IPS-11a (cell line): ENCODE measurements around the gene ARHGAP21.
"Not testable (repeated sequence)": the region's sequence is repeated elsewhere in the genome, so short reads cannot be mapped to it uniquely, and the experiment has no call there.

Experiments used
- H3K4me3 ChIP-seq: one replicate; pipeline ENCODE4 v1.5.1; 2013; ENCODE audit warnings: low read depth, low read length, control low read depth

ARHGAP21 gene

DNA sequence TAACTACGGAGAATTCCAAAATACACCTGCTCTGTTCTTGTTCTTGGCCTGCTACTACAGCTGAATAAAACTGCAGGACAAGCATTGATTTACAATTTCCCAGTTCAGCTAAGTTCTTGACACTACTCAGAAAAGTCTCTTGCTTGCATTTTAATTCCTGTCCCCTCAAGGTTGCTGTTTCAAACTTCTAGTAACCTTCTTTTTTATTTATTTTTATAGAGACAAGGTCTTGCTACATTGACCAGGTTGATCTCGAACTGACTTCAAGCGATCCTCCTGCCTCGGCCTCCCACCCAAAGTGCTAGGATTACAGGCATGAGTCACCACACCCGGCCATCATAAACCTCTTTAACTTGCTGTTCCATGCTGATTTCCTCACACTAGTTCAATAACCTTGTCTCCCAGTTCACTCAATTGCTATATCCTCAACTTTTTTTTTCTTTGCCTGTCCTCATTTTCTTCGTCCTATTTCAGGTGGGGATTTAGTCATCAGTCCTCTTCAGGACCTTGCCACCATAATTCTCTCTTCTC is 79.9 kb downstream of the ARHGAP21 start:
- no peak overlapping the region for H3K4me3 ChIP-seq

DNA sequence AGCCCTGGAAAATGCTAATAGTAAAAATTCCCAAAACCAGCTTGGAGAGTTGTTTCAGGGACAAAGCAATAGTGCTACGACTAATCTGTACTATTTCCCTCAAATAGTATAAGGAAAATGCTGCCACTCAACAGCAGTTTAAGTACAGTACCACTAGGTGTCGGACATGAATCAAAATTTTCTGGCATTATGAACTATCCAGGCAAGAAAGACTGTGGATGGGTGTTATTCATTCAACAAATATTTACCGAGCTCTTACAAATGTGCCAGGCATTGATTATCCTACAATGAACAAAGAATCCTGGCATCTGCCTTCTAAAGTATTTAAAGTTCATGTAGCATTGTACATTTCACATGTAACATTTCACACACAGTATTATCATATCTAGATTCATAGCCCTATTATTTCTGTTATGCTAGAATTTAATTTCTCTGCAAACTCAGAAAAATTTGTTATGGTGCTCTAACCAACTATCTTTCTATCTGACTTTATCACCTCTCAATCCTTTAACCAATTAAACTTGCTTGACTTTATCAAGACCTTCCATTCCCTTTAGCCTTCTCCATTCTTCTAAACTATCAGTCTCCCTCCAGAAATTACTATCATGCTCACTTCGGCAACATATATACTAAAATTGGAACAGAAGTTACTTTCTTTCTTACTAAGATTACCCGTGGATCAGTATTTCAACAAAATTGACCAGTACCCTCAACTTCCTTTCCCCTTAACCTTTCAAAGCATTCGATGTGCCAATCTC is 80.6 kb downstream of the ARHGAP21 start:
- no peak overlapping the region for H3K4me3 ChIP-seq

DNA sequence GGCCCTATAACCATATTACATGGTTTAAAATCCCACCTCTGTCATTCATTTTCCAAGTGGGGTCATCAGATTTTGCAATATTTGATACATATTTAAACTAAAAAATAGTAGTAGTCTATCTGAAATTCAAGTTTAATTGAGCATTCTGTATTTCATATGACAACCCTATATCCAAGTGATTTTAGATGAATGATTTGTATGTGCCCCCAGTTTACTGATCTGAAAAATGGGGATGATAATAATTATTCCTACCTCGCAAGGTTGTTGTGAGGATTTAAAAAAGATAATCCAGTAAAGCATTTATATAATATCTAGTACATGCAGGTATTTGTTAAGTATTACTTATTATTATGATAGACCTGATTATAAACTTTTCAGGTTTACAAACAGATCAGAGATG is 84.6 kb downstream of the ARHGAP21 start:
- H3K4me3 ChIP-seq, result no peak overlapping the region

DNA sequence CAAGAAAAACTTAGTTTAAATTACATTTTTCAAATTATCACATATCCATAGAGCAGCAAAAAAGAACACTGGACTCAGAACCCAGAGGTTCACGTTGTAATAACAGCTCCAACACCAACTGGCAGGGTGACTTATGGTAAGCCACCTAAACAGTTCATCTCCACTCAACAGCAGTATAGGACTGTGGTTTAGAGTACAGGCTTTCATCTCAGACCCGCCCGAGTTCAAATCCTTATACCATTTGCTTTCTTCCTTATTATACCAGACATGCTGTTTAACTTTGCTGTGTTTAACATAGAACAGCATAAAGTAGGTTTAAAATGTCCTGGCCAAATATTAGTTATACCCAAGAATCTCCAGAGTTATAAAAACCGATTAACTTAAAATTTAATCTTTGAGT is 97.9 kb downstream of the ARHGAP21 start:
- no peak overlapping the region for H3K4me3 ChIP-seq

GRCh38 chr10:24623383-24623782 is 100.3 kb downstream of the ARHGAP21 start:
- no peak overlapping the region for H3K4me3 ChIP-seq

DNA sequence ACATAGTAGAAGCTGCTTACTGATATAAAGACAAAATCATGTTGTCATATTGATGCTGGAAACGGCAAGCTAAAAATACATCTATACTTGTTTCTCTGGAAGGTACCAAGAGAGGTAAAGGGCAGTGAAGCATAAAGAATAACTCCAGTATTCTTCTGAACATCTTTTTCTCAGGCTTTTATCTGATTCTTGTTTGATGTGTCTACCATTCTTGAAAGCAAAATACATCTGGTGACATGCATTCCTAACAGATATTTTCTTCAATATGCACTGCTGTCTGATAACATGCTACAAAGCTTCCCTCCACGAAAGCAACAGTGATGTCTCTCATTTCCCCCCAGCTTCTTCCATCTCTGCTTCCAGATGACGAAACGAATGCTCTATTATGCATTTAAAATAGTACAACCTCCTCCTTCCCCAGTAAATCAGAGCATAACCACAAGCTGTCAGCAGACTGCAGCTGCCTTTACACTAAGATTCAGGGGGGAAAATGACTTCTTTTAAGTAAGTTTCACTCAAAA is 100.8 kb downstream of the ARHGAP21 start:
- H3K4me3 ChIP-seq, result no peak overlapping the region

GRCh38 chr10:24621035-24621795 is 102.5 kb downstream of the ARHGAP21 start:
- H3K4me3 ChIP-seq, result not testable (repeated sequence)

GRCh38 chr10:24619994-24620310 is 103.7 kb downstream of the ARHGAP21 start:
- not testable (repeated sequence) for H3K4me3 ChIP-seq

DNA sequence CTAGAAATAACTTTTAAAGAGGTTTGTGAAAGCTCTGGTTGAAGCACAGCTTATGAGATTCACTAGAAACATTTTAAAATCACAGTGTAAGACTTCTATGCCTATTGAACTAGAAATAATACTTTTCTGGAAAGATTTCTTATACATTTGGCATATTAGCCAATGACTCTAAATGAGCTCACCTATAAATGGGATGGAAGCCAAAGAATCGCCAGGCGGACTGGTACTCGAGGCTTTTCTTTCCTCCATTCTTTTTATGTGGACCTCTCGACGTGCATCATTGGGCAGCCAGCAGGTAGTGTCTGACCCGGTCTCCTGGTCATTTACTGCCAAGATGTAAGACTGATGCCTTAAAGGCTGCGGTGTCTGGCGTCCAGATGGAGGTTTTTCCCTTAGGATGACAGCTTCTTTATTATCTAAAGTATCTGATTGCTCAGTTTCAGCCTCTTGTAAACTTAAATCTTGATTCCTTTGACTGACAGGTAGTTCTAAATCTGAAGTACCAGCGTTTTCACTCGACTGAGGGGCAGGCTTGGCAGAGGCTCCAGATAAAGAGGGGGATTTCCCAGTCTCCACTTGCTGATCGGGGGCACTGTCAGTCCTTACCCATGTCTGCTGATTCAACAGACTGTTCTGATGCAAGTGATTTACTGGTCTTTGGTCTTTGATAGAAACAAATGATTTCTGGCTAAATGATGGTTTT is 104.2 kb downstream of the ARHGAP21 start:
- H3K4me3 ChIP-seq, result not testable (repeated sequence)

DNA sequence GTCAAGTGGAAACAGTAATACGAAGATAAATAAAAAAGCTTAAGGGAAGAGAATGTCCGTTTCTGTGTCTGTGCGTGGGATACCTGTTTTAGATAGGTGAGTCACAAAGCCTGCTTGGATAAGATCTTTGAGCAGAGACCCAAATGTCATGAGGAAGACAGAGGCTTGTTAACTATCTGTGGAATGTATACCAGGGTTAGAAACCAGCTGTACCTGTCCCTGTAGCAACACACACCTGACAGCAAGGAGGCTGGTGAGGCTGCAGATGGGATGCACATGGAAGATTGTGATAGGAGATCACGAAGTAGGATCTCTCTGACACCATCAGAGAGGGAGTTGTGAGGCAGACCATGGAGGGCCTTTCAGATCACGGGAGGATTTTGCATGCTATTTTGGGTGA is 105.3 kb downstream of the ARHGAP21 start:
- no peak overlapping the region for H3K4me3 ChIP-seq

- H3K4me3 ChIP-seq, result no peak overlapping the region
Measured at GRCh38 chr10:24617771-24618396, 105.8 kb downstream of the ARHGAP21 start.

- no peak overlapping the region for H3K4me3 ChIP-seq
Measured at GRCh38 chr10:24616536-24616935, 107.2 kb downstream of the ARHGAP21 start.

DNA sequence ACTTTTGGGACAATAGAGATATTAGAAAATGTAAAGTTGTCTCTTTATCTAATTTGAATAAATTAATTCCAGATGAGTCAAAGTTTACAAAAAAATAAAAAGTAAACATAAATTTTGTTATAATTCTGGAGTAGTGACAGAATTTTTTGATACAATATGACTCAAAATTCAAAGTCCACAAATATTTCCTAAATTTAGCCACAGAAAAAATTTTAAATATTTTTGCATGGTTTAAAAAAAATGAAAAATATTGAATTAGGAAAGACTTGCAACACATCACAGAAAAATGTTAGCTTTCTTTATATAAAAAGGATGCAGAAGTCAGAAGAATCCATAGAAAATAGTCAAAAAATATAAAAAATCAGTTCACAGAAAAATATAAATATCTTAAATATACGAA is 117.7 kb downstream of the ARHGAP21 start:
- no peak overlapping the region for H3K4me3 ChIP-seq

DNA sequence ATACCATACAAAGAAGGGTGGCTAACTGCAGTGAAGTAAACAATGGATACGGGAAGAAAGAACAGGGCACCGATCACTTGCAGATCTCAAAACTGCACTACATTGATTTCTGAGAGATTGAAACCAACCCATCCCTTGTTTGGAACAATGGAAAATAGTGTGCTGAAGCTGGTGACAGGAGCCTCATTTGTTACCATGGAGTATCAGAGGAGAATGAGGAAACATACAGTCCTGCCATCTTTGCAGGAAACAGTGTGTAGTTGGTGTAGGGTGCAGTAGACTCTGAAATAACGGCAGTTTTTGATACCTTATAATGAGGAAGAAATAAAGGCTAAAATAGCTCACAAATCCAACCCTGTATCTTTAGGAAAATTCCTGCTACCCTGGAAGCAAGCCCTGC is 118.5 kb downstream of the ARHGAP21 start:
- no peak overlapping the region for H3K4me3 ChIP-seq

DNA sequence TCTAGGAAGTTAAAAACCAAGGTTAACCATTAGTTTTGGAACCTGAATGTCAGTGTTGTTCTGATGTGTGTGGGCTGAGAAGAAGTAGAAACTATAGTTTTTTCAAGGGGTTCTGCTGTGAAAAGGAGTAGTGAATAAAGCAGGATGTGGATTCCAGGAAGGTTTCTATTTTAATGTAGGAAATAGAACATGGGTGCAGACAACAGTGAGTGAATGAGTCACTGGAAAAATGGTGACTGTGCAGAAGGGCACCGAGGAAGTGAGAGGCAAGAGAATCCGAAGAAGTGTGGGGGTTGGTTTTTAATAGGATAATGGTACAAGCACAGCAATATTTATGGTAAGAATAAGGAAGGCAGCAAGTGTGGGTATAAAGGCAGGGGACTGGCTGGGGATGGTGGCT is 120.4 kb downstream of the ARHGAP21 start:
- H3K4me3 ChIP-seq, result no peak overlapping the region

- no peak overlapping the region for H3K4me3 ChIP-seq
Measured at GRCh38 chr10:24597961-24598360, 125.7 kb downstream of the ARHGAP21 start.

- no peak overlapping the region for H3K4me3 ChIP-seq
Measured at GRCh38 chr10:24597426-24597825, 126.3 kb downstream of the ARHGAP21 start.

DNA sequence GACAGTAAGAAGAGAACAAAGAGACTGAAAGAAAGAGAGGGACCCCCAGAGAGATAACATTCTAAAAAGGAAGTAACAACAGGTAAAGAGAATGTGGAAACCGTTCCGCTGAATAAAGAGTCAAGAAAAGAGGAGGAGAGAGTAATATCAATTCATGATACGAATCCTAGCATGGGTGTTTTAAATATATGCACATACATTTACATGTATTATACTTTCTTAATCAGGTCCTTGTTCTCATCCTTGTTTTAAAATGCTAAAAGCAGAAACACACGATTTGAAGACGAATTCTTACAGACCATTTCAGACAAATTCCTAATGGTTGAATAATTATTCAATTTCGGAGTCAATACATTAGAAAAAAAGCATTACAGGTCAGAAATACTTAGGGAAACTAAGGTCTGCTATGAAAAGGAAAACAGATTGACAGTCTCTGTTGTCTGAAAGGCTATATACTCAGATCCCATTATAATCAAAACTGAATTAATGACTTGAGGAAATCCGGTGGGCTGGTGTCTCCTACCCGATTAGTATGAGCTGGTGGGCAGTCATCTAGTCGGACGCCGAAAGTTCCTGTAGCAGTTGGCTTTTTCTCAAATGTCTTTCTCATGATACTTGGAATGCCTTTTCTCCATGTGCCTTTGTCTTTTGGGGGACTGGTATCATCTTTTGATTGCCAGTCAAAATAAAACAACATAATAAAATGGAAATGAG is 127.3 kb downstream of the ARHGAP21 start:
- H3K4me3 ChIP-seq, result no peak overlapping the region

- H3K4me3 ChIP-seq, result no peak overlapping the region
Measured at GRCh38 chr10:24590697-24591457, 132.8 kb downstream of the ARHGAP21 start.

- no peak overlapping the region for H3K4me3 ChIP-seq
Measured at GRCh38 chr10:24589265-24589664, 134.4 kb downstream of the ARHGAP21 start.
